ENCODE measurements around the gene ANTXR1. TPM values are rescaled to one million over a fixed set of nuclear protein-coding genes. Genes with fewer than 3 reads are reported as not detected.

The ANTXR1 gene
- total RNA-seq, 1 experiment from 2014 or later, result 48.3 TPM

DNA sequence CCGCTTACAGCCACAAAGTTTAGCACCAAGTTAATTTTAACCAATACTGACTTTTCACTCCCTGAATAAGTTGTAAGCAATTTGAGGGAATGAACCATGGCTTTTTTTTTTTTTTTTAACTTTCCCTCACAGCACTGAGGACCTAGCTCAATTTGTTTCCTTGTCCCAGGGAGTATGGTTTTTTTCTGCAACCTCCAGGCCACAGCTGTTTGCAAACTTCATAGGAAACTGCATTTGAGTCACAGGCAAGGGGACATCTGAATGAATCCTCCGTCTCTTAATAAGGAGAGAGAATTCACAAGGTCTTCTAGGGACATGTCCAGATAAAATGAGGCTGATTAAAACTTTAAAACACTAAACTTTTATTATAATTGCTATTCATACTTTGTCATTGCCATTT lies 192.5 kb downstream of the ANTXR1 start:
- Histone ChIP-seq H4K20me1 (ENCODE audit: insufficient read depth) (no peaks in the 10 kb centered on the region), H3K4me2 (no peak overlapping the region), H3K4me1 (replicated peaks; ENCODE audit: insufficient read depth) (no peaks in the 10 kb centered on the region), H3K79me2 (ENCODE audit: low read depth) (no peaks in the 10 kb centered on the region), H3K27ac (no peak overlapping the region), H3K4me3 (no peak overlapping the region), H3K27me3 (ENCODE audit: insufficient read depth, low read depth) (no peaks in the 10 kb centered on the region), H3K9me2 (ENCODE audit: insufficient read depth) (no peaks in the 10 kb centered on the region), H3K36me3 (ENCODE audit: low read depth) (no peaks in the 10 kb centered on the region), H3K9me3 (ENCODE audit: insufficient read depth, low read depth) (no peaks in the 10 kb centered on the region), H3F3A (ENCODE audit: insufficient read depth, low read depth) (no peaks in the 10 kb centered on the region), H2AFZ (no peak overlapping the region)
- intact Hi-C loops (cut with micrococcal nuclease; ENCODE audit: unreplicated experiment), result no loop called here
- DNase-seq, result no peak
- TF ChIP-seq EZH2 (IDR thresholded peaks at IDR 0.05; ENCODE audit: low read depth), result no peak
- TF ChIP-seq CTCF (conservative IDR thresholded peaks at IDR 0.05), result no peak
- ChIA-PET POLR2A (ENCODE audit: unreplicated experiment) (no interaction called here), CTCF (no interaction called here)
- no TSS peak for BruUV-seq (replicated peaks)

- Histone ChIP-seq H2AFZ (no peak overlapping the region), H4K20me1 (ENCODE audit: insufficient read depth) (no peaks in the 10 kb centered on the region), H3K27ac (no peak overlapping the region), H3F3A (ENCODE audit: insufficient read depth, low read depth) (no peaks in the 10 kb centered on the region), H3K9me3 (ENCODE audit: insufficient read depth, low read depth) (no peaks in the 10 kb centered on the region), H3K79me2 (ENCODE audit: low read depth) (no peaks in the 10 kb centered on the region), H3K4me2 (no peak overlapping the region), H3K36me3 (ENCODE audit: low read depth) (no peaks in the 10 kb centered on the region), H3K27me3 (ENCODE audit: insufficient read depth, low read depth) (no peaks in the 10 kb centered on the region), H3K9me2 (ENCODE audit: insufficient read depth) (no peaks in the 10 kb centered on the region), H3K4me3 (no peak overlapping the region), H3K4me1 (replicated peaks; ENCODE audit: insufficient read depth) (no peaks in the 10 kb centered on the region)
- TF ChIP-seq EZH2 (IDR thresholded peaks at IDR 0.05; ENCODE audit: low read depth) (no peak), CTCF (conservative IDR thresholded peaks at IDR 0.05) (peak; percentile 37)
- POLR2A ChIA-PET (ENCODE audit: unreplicated experiment), result no interaction called here
- DNase-seq, result no peak
- BruUV-seq (replicated peaks), result no TSS peak
- CTCF ChIA-PET, result no interaction called here
- intact Hi-C loops (cut with micrococcal nuclease; ENCODE audit: unreplicated experiment), result no loop called here
Measured at GRCh38 chr2:69208023-69208595, 195.1 kb downstream of the ANTXR1 start.

GRCh38 chr2:69209482-69209881 lies 196.5 kb downstream of the ANTXR1 start:
- intact Hi-C loops (cut with micrococcal nuclease; ENCODE audit: unreplicated experiment), result no loop called here
- no peak overlapping the region for H3K4me2 ChIP-seq
- H3K36me3 ChIP-seq (ENCODE audit: low read depth), result no peaks in the 10 kb centered on the region
- H2AFZ ChIP-seq, result no peak overlapping the region
- H3K79me2 ChIP-seq (ENCODE audit: low read depth), result no peaks in the 10 kb centered on the region
- H3K9me3 ChIP-seq (ENCODE audit: insufficient read depth, low read depth), result no peaks in the 10 kb centered on the region
- no peaks in the 10 kb centered on the region for H3K27me3 ChIP-seq (ENCODE audit: insufficient read depth, low read depth)
- H3F3A ChIP-seq (ENCODE audit: insufficient read depth, low read depth), result no peaks in the 10 kb centered on the region
- no peak overlapping the region for H3K4me3 ChIP-seq
- POLR2A ChIA-PET (ENCODE audit: unreplicated experiment), result no interaction called here
- H3K4me1 ChIP-seq (replicated peaks; ENCODE audit: insufficient read depth), result no peaks in the 10 kb centered on the region
- H3K27ac ChIP-seq, result no peak overlapping the region
- DNase-seq, result no peak
- H3K9me2 ChIP-seq (ENCODE audit: insufficient read depth), result no peaks in the 10 kb centered on the region
- CTCF ChIA-PET, result no interaction called here
- TF ChIP-seq CTCF (conservative IDR thresholded peaks at IDR 0.05) (no peak), EZH2 (IDR thresholded peaks at IDR 0.05; ENCODE audit: low read depth) (no peak)
- no peaks in the 10 kb centered on the region for H4K20me1 ChIP-seq (ENCODE audit: insufficient read depth)
- no TSS peak for BruUV-seq (replicated peaks)
